ENCODE data around the gene PDHA2.

- TF ChIP-seq, protein P1, sequence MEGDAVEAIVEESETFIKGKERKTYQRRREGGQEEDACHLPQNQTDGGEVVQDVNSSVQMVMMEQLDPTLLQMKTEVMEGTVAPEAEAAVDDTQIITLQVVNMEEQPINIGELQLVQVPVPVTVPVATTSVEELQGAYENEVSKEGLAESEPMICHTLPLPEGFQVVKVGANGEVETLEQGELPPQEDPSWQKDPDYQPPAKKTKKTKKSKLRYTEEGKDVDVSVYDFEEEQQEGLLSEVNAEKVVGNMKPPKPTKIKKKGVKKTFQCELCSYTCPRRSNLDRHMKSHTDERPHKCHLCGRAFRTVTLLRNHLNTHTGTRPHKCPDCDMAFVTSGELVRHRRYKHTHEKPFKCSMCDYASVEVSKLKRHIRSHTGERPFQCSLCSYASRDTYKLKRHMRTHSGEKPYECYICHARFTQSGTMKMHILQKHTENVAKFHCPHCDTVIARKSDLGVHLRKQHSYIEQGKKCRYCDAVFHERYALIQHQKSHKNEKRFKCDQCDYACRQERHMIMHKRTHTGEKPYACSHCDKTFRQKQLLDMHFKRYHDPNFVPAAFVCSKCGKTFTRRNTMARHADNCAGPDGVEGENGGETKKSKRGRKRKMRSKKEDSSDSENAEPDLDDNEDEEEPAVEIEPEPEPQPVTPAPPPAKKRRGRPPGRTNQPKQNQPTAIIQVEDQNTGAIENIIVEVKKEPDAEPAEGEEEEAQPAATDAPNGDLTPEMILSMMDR (optimal IDR thresholded peaks at IDR 0.05 in 1 of 3, IDR thresholded peaks at IDR 0.05 in 1 of 3, conservative IDR thresholded peaks at IDR 0.05 in 1 of 3; ENCODE audit: extremely low read depth in 1 of 3, insufficient read depth in 2 of 3, low read length in 3 of 3) = no peak
- TF ChIP-seq EZH2 (IDR thresholded peaks at IDR 0.05; ENCODE audit: low read length) = no peak
Measured at GRCh38 chr4:95798727-95799126, 41.2 kb upstream of the PDHA2 start.
